Medulla oblongata (tissue), 1 donor: ENCODE data around the gene EHBP1.

ENCODE experiments used
- DNase-seq: peaks from one replicate; pipeline ENCODE4 v3.0.0-alpha.2; 2015; ENCODE audit errors: extremely low spot score

EHBP1 gene

DNA sequence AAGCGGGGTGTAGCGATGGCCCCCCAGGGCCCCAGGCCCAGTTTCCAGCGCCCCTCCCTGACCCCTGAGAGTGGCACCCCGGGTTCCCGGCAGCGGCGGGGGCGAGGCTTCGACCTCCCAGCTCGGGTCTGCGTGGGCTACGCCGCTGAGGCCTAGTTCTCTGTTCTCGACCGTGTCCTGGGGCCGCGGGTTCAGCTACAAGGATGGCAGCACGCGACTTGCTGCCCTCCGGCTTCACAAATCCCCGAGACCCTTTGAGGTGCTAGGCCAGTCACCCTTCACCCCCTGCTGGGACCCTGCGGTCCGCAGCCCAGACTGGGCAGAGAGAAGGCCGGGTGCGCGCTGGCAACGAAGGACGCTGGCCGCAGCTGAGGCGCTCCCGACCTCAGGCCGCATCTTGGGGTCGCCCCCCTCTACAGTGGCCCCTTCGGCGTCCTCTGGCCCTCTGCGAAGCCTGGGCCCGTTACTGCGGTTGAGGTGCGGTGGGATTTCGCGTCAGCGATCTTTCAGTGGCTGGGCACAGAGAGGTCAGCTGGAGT lies 346.4 kb downstream of the EHBP1 start:
- DNase-seq = no peak

DNA sequence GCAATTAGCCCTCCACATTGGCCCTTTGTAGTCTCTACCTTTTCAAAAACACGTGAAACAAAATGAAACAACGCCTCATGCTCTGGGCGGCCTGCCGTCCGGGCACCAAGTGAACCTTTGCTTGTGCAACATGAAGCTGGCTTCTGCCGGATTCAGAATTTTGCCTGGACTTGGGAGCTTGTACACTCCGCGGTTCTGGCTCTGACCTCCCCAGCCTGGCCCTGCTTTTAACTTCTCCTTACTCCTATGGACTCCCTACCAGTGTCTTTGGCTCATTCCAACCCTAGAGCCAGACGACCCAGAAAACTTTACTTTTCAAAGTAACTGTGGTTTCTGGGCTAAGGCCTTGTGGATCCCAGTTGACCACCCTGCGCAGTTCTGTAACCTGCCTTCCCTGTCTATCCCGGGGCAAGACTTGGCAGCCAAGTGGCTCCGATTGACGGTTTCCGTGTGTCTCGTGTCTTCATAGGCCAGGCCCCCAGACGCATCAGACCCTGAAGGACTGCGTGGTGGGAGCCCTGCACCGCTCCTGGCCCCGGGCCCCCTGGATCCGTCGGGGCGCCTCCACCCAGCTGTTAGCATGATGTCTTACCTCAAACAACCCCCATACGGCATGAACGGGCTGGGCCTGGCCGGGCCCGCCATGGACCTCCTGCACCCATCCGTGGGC lies 347.0 kb downstream of the EHBP1 start:
- no peak for DNase-seq

DNA sequence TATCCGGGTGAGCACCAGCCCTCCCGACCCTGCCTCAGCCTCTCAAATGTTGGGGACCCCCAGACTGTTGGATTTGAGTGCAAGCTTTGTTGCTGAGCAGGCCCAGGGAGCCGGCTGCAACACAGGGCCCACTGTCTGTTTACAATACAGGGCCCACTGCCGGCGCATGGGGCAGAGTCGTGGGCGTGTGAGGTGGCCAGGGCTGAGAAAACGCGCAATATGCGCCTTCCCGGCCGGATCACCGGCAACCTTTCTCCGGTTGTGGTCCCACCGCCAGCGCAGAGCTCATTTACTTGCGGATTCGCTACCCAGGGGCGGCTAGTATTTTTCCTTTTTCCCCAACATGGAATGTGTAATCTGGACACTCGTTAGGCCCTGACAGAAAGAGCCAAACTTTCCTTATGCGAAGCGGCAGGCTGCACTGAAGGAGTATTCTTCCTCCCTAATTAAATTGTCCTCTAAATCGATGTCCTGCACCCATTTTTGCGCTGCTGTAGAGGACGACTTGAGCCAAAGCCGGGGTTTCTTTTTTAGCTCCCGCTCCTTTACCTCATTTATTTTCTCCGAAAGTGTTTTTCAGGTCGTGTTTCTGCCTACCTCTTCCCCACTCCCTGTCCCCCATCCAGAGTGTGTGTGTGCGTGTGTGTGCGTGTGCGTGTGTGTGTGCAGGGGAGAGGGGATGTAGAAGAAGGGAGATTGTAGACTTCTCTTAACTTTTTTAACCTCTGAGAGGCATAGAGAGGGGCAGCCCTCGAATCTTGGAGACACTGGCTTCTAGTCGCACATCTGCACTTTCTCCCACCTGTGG lies 347.8 kb downstream of the EHBP1 start:
- no peak for DNase-seq

DNA sequence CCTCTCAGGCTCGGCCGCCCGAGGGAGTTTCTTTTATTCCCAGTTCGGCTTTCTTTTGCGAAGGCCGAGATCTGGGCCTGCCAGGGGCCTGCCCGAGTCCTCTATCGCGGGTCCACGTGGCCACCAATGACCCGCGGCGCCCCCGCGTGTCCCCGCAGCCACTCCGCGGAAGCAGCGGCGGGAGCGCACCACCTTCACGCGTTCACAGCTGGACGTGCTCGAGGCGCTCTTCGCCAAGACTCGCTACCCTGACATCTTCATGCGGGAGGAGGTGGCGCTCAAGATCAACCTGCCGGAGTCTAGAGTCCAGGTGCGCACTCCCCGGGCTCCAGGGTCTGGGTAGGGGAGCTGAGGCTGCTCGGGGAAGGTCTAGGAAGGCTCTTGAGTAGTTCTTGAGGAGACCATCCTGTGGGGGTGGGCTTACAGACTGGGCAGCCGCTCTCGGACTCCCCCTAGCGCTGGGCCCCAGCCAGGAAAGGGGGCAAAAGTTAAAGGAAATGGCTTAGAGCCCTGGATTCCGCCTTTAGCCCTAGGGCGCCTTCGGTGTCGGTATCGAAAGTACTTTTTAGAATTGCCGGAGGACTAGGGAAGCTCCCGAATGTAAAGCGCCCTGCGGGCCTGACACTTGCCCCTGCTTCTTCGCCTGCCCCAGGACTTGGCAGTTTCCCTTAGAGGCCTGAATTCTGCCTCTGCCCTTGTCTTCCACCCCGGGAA lies 348.5 kb downstream of the EHBP1 start:
- no peak for DNase-seq

DNA sequence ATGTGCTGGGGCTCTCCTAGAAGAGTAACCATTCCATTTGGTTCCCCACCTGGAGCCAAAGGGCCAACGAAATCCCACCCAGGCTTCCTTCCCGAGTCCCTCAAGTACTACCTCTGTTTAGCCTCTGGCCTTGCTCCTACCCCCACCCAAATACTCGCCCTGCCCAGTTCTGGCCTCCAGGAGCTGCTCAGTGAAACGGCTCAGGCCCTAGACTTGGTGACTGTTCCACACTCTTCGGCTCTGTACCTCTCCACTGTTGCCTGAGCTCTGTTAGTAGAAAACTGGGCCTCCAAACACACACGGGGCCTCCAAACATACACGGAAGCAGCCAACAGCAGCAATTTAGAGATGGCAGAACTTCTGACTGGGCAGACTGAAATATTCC lies 349.3 kb downstream of the EHBP1 start:
- DNase-seq = no peak

DNA sequence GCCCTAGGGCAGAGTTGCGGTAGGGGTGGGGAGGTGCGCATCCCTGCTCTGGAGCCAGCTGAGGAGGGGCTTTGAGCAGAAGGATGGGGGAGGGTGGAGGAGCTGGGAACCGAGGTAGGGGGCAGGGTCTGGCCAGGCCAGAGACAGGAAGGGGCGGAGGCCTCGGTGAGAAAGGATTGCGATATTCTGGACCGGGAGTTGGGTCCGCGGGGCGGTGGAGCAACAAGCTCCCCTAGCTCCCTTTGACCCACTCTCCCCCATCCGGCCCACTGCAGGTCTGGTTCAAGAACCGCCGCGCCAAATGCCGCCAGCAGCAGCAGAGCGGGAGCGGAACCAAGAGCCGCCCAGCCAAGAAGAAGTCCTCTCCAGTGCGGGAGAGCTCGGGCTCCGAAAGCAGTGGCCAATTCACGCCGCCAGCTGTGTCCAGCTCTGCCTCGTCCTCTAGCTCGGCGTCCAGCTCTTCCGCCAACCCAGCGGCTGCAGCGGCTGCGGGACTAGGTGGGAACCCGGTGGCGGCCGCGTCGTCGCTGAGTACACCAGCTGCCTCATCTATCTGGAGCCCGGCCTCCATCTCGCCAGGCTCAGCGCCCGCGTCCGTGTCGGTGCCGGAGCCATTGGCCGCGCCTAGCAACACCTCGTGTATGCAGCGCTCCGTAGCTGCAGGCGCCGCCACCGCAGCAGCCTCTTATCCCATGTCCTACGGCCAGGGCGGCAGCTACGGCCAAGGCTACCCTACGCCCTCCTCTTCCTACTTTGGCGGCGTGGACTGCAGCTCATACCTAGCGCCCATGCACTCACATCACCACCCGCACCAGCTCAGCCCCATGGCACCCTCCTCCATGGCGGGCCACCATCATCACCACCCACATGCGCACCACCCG lies 350.0 kb downstream of the EHBP1 start:
- DNase-seq = no peak

DNA sequence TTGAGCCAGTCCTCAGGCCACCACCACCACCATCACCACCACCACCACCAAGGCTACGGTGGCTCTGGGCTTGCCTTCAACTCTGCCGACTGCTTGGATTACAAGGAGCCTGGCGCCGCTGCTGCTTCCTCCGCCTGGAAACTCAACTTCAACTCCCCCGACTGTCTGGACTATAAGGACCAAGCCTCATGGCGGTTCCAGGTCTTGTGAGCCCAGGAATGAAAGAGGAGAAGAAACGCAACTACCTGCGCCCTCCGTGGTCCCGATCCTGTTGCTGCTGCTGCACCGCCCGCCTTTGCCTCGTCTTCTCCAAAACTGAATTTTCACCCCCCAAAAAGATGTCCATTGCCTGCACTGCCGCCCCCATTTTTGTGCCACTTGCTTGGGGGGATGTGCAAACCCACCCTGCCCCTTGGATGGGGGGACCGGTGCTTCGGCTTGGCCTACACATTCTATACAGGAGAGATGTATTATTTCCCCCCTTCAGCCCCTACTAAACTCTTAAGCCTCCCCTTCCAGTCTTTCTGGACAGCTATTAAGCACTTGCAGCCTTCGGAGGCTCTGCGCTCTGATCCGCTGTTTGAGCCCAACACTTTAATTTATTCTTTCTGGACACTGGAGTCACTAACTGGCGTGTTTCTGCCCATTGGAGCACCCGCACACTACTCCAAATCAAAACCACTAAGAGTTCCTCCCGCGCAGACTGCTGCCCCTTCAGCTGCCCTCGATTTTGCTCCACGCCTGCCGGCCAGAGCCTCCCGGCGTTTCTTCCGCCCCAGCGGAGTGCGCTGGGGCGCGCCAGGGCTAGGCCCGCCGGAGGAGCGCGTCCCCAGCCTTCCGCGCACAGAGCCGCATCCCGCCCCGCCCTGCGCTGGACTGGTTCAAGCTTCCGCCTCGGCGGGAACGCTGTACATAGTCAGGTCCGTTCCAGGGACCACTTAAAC lies 350.9 kb downstream of the EHBP1 start:
- DNase-seq = no peak

DNA sequence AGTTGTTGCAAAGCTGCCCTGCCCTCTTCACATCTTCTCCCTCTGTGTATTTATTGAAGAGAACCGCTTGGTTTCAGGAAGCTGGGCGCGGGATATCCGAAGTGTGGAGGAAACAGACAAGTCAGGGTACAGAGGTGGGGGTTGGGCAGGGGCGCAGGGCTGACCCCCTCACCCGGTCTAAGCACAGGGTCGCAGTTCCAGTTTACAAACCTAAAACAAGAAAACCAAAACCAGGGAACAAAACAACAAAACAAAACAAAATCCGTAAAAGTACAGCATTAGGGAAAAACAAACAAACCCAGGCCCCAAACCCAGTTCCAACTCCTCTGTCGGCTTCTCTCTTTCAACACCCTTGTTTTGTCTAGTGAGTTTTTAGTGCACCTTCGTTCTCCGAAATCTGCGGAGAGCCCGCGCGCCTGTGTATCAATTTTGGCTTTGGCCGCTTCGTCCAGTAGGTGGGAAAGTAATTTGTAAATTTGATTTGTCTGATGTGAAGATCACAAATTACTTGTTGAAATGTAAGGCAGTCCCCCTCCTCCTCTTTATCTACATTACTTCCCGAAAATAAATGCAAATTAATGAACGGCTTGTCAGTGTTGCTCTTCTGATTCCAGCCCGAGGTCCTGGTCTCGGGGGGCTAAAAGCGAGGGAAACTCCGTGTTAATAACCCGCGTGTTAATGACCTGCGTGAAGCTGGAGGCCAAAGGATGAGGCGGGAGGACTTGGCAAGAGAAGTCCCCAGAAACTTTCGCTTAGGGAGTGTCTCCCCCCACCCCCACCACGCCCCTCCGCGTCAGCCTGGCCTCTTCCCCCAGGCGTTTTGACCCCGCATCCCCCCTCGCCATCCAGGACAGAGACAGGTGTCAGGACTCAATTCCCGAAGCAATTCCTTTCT lies 352.0 kb downstream of the EHBP1 start:
- DNase-seq = no peak

DNA sequence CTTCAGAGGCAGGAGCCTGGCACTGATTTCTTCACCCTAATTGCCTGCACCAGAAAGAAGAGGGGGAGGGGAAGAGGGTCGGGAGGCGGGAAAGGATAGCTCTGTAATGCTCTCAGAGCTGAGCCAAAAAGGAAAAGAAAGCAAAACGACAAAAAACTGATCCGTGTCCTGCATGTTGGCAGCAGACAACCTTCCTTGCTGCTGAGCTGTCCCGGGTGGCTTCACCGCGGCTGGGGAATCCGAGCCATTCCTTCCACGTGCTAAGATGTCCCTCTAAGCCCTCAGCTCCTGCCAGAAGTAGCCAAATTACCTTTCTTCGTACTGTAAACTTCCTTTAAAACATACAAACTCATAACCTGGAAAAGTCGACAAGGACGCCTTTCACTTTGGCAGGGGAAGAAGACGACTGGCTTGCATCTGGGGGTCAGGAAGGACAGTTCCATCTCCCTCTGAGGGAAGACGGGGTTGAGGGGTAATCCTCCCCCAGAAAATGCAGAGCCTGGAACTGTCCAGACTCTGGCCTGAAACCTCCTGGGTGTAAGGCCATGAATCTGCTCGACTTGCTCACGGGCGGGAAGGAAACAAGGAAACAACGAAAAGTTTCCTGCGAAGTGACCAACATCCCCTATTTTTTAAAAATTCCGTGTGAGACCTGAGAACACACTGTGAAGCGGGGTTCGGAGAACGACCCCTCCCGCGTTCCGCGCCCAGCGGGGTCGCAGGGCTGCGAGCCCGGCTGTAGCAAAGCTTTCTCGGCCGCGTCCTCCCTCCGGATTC lies 352.8 kb downstream of the EHBP1 start:
- no peak for DNase-seq

DNA sequence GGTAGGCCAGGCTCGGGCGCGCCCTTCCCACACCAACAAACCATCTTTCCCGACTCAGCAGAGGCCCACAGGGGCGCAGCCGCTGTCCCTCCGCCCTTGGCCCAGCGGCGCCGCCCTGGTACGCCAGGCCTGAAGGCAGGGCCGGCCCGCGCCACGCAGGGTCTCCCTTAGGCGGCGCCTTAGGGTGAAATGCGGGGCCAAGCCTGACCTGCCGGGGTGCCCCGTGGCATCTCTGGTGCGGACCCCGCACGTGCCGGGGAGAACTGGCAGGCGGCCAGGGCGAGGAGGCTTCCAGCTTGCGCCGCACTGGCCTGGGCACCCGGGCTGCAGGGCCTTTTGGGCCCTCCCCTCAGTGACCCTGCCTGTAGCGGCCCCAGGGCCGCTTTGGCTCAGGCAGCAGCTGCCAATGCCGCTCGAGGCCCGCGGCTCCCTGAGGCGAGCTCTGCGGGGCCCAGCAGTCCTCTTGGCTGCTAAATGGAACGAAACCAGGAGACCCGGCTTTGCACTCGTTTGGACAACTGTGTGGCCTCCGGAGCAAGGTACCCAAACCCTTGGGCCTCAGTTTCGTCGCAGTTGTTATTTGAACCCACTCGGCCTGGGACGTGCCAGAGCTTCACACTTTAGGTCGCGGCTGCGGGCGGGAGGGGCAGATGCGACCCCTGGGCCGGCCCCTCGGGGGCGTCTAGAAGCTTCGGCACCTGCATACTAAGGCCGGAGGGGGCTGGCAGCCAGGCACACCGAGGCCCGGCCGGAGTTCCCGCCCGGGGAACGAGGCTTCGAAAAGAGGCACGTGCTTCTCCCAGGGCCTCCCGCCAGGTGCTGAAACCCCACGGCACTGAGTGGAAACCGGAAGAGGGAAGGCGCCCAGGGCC lies 353.6 kb downstream of the EHBP1 start:
- no peak for DNase-seq

DNA sequence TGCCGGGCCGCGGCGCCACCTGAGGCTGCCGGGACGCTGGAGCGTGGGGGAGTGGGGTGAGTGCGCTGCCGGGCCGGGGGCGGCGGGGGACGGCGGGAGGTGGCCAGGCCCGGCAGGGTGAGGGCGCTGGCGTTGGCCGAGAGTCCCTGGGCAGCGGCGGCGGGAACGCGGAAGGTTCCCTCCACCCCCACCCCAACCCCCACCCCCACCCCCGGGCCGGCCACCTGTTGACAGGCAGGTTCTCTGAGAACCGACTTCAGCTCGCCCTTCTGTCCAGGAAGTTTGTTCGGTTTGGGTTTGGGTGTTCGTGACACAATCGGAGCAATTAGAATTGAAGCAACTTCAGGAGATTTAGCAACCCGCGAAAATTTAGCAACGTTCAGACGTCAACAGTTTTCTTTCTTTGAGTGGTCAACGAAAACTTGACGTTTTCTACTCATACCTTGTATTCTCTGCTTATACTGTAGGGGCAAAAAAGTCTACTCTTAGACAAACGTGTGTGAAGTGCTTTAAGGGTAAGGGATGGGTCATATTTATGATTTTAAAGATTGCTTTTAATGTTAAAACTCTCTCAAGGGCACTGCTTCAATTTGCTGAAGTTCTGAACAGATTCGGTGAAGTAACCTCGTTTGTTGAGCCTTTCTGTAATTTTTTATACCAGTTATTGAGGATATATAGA lies 354.4 kb downstream of the EHBP1 start:
- DNase-seq = no peak

DNA sequence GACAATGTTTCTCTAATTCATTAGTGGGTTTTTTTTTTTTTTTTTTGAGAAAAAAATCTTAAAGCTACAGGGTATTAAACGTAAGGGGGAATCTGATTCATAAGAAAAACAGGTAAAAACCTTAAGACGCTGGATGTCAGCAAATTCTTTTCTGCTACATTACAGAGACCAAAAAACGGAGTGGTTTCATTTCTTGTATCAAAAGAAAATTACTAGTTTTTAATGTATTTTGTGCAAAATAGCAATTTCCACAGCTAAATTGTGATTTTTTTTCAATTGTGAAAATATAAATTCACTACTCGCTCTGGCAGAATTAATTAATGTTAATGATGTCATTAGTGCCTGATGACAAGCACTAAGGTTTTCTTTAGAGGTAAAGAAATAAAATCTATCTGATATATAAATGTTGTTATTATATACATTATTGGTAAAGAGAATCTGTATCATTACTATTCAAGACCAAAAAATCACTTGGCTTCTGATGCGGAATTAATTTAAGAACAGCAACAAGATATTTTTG lies 355.0 kb downstream of the EHBP1 start:
- DNase-seq = no peak

DNA sequence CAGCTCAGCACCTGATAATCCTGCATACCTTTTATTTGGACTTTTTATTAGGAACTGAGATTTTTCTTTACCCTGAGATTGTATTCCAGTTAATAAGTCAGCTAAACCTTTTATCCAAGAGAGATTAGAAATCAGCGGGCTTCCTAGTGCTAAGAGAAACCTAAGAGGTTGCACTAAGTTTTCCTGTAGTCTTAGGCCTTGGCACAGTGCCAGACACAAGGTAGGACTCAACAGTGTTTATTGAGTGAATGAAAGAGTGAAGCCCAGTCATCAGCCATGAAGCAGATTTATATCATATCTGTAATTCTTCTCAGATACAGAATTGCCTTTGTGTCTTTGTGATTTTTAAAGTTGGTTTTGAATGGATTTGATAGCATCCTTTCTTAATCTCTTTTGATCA lies 358.7 kb downstream of the EHBP1 start:
- no peak for DNase-seq

DNA sequence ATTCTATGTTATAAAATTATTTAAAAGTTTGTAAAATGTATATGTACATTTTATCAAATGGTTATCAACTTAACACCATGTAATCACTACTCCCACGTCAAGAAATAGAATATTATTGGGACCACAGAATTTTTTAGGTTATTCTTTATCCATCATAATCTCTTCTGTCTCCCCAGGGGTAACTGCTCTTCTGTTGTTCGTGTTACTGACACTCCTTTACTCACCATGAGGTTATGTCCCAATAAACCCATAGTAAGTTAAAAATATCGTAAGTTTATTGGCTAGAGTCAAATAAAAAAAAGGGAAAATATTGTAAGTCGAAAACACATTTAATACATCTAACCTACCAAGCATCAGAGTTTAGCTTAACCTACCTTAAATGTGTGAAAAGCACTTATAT lies 359.1 kb downstream of the EHBP1 start:
- no peak for DNase-seq

DNA sequence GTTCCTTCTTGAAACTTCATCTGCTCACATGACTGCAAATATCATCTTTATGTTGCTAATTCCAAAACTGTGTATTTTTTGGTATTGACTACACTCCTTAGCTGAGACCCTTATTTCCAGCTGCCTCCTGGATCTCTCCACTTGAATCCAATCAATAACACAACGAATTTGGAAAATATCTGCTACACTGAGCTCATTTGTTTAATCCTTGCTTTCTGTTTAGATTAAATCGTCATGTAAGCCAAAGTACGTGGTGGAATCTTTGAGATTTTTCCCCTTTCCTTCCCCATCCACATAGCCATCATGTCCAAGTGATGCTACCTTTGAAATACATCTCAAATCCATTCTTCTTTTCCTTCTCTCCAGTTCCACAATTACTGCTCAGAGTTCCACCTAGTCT lies 360.8 kb downstream of the EHBP1 start:
- no peak for DNase-seq

DNA sequence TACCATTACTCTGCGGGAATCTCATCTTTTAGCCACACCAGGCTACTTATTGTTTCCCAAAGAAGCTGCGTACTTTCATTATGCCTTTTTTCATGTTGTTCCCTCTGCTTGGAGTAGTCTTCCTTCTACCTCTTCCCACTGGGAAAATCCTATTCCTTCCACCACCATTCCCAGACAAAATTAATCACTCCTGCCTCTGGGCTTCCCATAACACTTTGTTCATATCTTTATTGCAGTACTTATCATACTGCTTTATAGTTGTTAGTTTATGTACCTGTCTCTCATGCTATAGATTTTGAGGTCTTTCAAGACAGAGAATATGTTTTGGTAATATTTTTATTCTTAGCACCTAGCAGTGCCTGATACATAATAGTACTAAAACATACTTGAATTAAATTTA lies 361.3 kb downstream of the EHBP1 start:
- no peak for DNase-seq

DNA sequence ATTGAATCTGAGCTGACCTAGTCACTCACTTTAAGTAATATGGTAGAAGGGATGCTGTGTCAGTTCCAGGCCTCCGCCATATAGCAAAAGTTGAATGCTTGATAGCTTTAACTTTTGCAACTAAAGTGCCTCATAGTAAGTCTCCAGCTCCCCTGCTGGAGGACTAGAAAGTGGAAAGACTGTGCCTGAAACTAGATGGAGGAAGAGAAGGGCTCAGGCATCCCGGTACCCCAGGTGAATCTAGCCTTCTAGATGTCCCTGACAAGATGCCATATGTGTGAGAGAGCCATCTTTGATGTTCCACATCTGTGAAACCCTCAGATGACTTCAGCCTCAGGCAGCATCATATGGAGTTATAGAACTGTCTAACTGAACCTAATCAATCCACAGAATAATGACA lies 366.2 kb downstream of the EHBP1 start:
- no peak for DNase-seq
